HPDE6-E6E7 (cell line): ENCODE results near the gene ZDHHC11B.

Source experiments
- DNase-seq: peaks from one replicate; pipeline ENCODE4 v3.0.0; 2011; ENCODE audit warnings: missing footprints; ENCODE audit errors: extremely low spot score

Gene ZDHHC11B

GRCh38 chr5:661891-662750 is 122.4 kb downstream of the ZDHHC11B start:
- no peak for DNase-seq

GRCh38 chr5:660491-661030 is 124.0 kb downstream of the ZDHHC11B start:
- DNase-seq, result no peak
